Measurements from ENCODE around the gene ARHGAP22. TPM values are rescaled to one million over a fixed set of nuclear protein-coding genes. Genes with fewer than 3 reads are reported as not detected.

Gene ARHGAP22
- total RNA-seq, 1 experiment from 2014 or later, result 9.9 TPM

DNA sequence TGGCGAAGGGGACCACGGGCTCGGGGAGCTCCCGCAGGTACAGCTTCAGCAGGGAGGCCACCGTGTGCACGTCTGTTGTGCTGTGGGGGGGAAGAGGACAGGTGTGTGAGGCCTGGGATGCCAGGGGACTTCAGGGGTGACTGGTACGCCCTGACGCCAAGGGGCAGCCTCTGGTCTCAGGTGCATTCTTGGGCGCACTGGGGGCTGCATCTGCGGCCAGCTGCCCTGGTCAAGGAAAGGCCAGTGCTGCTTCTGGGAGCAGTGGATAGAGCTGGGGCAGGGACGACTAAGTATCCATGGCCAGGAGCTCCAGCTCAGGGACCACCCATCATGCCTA is 149.8 kb downstream of the ARHGAP22 start (continued):
- TF ChIP-seq, protein P1, sequence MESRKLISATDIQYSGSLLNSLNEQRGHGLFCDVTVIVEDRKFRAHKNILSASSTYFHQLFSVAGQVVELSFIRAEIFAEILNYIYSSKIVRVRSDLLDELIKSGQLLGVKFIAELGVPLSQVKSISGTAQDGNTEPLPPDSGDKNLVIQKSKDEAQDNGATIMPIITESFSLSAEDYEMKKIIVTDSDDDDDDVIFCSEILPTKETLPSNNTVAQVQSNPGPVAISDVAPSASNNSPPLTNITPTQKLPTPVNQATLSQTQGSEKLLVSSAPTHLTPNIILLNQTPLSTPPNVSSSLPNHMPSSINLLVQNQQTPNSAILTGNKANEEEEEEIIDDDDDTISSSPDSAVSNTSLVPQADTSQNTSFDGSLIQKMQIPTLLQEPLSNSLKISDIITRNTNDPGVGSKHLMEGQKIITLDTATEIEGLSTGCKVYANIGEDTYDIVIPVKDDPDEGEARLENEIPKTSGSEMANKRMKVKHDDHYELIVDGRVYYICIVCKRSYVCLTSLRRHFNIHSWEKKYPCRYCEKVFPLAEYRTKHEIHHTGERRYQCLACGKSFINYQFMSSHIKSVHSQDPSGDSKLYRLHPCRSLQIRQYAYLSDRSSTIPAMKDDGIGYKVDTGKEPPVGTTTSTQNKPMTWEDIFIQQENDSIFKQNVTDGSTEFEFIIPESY (IDR thresholded peaks at IDR 0.05; ENCODE audit: extremely low read depth, insufficient replicate concordance, low read length), result no peak
- TF ChIP-seq FOSL1 (IDR thresholded peaks at IDR 0.05; ENCODE audit: low read depth) (no peak), EZH2phosphoT487 (IDR thresholded peaks at IDR 0.05; ENCODE audit: borderline replicate concordance) (no peak)

DNA sequence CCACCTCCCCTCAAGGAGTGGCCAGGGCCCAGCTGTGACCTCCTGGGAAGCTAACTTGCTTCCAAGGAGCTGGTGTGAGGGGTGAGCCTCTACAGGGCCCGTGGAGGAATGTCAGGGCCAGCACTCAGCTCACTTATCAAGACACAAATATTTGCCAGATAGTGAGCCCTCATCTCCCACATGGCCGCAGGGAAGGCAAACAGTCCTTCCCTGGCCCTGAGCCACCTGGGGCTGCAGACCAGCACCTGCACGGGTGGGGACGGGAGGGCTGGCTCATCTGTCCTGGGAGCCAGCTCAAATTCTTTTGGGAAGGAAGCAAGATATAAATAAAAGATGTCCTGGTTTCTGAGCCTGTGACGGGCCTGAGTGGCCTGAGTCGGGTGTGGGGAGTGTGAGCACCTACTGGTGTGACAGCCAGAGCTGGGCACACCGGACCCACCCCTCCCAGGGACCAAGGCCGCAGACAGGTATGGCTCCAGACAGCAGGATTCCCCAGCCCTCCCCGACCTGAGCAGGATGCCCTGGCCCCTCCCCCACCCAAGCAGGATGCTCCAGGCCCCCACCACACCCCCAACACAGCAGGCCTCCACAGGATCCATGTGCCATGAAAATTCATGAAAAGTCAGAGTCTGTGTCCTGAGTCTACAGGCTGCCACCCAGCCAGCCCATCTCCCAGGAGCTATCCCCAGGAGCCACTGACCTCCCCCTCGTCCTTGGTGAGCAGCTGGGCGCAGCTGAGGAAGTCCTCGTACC is 150.4 kb downstream of the ARHGAP22 start:
- TF ChIP-seq SP1 (IDR thresholded peaks at IDR 0.05; ENCODE audit: low read depth) (no peak), SRF (IDR thresholded peaks at IDR 0.05; ENCODE audit: low read depth) (no peak), SIN3A (IDR thresholded peaks at IDR 0.05; ENCODE audit: low read depth) (no peak), POLR2A (IDR thresholded peaks at IDR 0.05; ENCODE audit: borderline replicate concordance, extremely low read depth, insufficient read depth, insufficient read length) (no peak)
- TF ChIP-seq, protein P2, sequence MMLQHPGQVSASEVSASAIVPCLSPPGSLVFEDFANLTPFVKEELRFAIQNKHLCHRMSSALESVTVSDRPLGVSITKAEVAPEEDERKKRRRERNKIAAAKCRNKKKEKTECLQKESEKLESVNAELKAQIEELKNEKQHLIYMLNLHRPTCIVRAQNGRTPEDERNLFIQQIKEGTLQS (IDR thresholded peaks at IDR 0.05), result no peak
- no peak for ATAC-seq
- Histone ChIP-seq H3K4me3 (replicated peaks in 1 of 2; ENCODE audit: low read depth in 1 of 2, low read length in 2 of 2) (no peak overlapping the region), H3K79me2 (ENCODE audit: insufficient read depth, low read length) (no peaks in the 10 kb centered on the region), H3K36me3 (ENCODE audit: control insufficient read depth in 1 of 2, insufficient read depth in 2 of 2, low read length in 2 of 2) (no peaks in the 10 kb centered on the region), H3K4me1 (ENCODE audit: control insufficient read depth in 1 of 2, insufficient read depth in 2 of 2, low read length in 2 of 2) (no peaks in the 10 kb centered on the region), H3K27ac (ENCODE audit: low read depth, low read length) (no peak overlapping the region), H3K4me2 (ENCODE audit: low read length) (no peak overlapping the region), H3K9ac (ENCODE audit: low read length) (no peak overlapping the region), H3K27me3 (ENCODE audit: insufficient read depth, low read length) (no peaks in the 10 kb centered on the region), H3K9me2 (ENCODE audit: insufficient read depth) (no peaks in the 10 kb centered on the region), H4K20me1 (ENCODE audit: insufficient read depth) (no peaks in the 10 kb centered on the region), H2AFZ (ENCODE audit: low read depth, low read length, poor library complexity, severe bottlenecking) (no peak overlapping the region), H3K9me3 (ENCODE audit: control insufficient read depth in 1 of 2, insufficient read depth in 1 of 2, low read depth in 1 of 2, low read length in 2 of 2) (no peaks in the 10 kb centered on the region)
- CTCF ChIA-PET, result no interaction called here
- RAD21 ChIA-PET (ENCODE audit: low non-redundant PET in 1 of 2, low total read pairs in 2 of 2, uncharacterized antibody in 2 of 2, unreplicated experiment in 2 of 2), result no interaction called here
- no peak for DNase-seq (ENCODE audit: low read depth, low spot score)
- POLR2A ChIA-PET, result no interaction called here
- intact Hi-C loops (cut with micrococcal nuclease), result no loop called here
- BruUV-seq (replicated peaks), result no TSS peak

All from HCT116 (cell line).